Neural cell (in vitro differentiated cells): ENCODE measurements around the gene FUT1.
"Not testable (repeated sequence)": the region's sequence is repeated elsewhere in the genome, so short reads cannot be mapped to it uniquely, and the experiment has no call there.

Experiments
- CTCF ChIP-seq: fragments of 450-650 bp; IDR thresholded peaks from 2 replicates; pipeline ENCODE4 v1.5.1; 2014; ENCODE audit warnings: antibody characterized with exemption, mild to moderate bottlenecking, moderate library complexity; ENCODE audit not compliant: poor library complexity, severe bottlenecking
- EP300 ChIP-seq: fragments of 450-650 bp; conservative IDR thresholded peaks from 2 replicates; pipeline ENCODE4 v1.6.1; 2014; ENCODE audit warnings: antibody characterized with exemption, mild to moderate bottlenecking, moderate library complexity; ENCODE audit not compliant: poor library complexity, severe bottlenecking
- EZH2 ChIP-seq: fragments of 200-600, 300-800 bp; shearing (Covaris generic), sonication (generic); IDR thresholded peaks from 2 replicates; pipeline ENCODE4 v1.6.1; 2014; ENCODE audit warnings: antibody characterized with exemption, low read length, borderline replicate concordance, mild to moderate bottlenecking; ENCODE audit not compliant: insufficient read depth, poor library complexity, severe bottlenecking
- POLR2AphosphoS5 ChIP-seq: IDR thresholded peaks from 2 replicates; pipeline ENCODE4 v1.6.1; 2012
- SMC3 ChIP-seq: fragments of 450-650 bp; conservative IDR thresholded peaks from 2 replicates; pipeline ENCODE4 v1.6.1; 2014; ENCODE audit warnings: antibody characterized with exemption, mild to moderate bottlenecking, moderate library complexity; ENCODE audit not compliant: poor library complexity
- TF ChIP-seq, protein P1 (sequence below): IDR thresholded peaks from 2 replicates; pipeline ENCODE4 v1.6.1; 2012; ENCODE audit warnings: borderline replicate concordance

- not testable (repeated sequence) for TF ChIP-seq CTCF, EZH2, POLR2AphosphoS5, EP300, SMC3
- TF ChIP-seq, protein P1, sequence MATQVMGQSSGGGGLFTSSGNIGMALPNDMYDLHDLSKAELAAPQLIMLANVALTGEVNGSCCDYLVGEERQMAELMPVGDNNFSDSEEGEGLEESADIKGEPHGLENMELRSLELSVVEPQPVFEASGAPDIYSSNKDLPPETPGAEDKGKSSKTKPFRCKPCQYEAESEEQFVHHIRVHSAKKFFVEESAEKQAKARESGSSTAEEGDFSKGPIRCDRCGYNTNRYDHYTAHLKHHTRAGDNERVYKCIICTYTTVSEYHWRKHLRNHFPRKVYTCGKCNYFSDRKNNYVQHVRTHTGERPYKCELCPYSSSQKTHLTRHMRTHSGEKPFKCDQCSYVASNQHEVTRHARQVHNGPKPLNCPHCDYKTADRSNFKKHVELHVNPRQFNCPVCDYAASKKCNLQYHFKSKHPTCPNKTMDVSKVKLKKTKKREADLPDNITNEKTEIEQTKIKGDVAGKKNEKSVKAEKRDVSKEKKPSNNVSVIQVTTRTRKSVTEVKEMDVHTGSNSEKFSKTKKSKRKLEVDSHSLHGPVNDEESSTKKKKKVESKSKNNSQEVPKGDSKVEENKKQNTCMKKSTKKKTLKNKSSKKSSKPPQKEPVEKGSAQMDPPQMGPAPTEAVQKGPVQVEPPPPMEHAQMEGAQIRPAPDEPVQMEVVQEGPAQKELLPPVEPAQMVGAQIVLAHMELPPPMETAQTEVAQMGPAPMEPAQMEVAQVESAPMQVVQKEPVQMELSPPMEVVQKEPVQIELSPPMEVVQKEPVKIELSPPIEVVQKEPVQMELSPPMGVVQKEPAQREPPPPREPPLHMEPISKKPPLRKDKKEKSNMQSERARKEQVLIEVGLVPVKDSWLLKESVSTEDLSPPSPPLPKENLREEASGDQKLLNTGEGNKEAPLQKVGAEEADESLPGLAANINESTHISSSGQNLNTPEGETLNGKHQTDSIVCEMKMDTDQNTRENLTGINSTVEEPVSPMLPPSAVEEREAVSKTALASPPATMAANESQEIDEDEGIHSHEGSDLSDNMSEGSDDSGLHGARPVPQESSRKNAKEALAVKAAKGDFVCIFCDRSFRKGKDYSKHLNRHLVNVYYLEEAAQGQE, result not testable (repeated sequence)
Measured at GRCh38 chr19:48786422-48786821, 34.0 kb upstream of the FUT1 start.
